ENCODE results near the gene TRIM59. TPM values are rescaled to one million over a fixed set of nuclear protein-coding genes. Genes with fewer than 3 reads are reported as not detected.

Gene TRIM59
- total and polyA plus RNA-seq, 9 of the 15 experiments (the other 6 are each of a cell fraction or from before 2014, with no cell fraction given) = 16.8 to 101 (median 34.8) TPM

- TF ChIP-seq MNT (conservative IDR thresholded peaks at IDR 0.05) (no peak), E2F1 (CRISPR knock-in tag; IDR thresholded peaks at IDR 0.05) (no peak), DACH1 (IDR thresholded peaks at IDR 0.05; ENCODE audit: partially characterized antibody) (no peak), POLR3G (IDR thresholded peaks at IDR 0.05; ENCODE audit: extremely low read depth, insufficient read length, insufficient replicate concordance) (no peak), MAFK (IDR thresholded peaks at IDR 0.05; ENCODE audit: low read length) (no peak), MYNN (IDR thresholded peaks at IDR 0.05) (no peak), MYNN (CRISPR knock-in tag; IDR thresholded peaks at IDR 0.05) (no peak), MGA (IDR thresholded peaks at IDR 0.05) (no peak), MYBL2 (IDR thresholded peaks at IDR 0.05; ENCODE audit: low read depth) (no peak), MYBL2 (CRISPR knock-in tag; IDR thresholded peaks at IDR 0.05; ENCODE audit: borderline replicate concordance) (no peak), ZNF165 (CRISPR knock-in tag; IDR thresholded peaks at IDR 0.05; ENCODE audit: borderline replicate concordance) (no peak), PRMT5 (CRISPR knock-in tag; IDR thresholded peaks at IDR 0.05) (no peak), NCOA6 (IDR thresholded peaks at IDR 0.05) (no peak)
Observed at GRCh38 chr3:160480931-160481330, 31.3 kb upstream of the TRIM59 start (continued).
